ENCODE data around the gene LENG1.
A peak's percentile ranks its signal among the peaks of the same experiment; 100 is the strongest.
"Not testable (repeated sequence)": the region's sequence is repeated elsewhere in the genome, so short reads cannot be mapped to it uniquely, and the experiment has no call there.

LENG1 gene

DNA sequence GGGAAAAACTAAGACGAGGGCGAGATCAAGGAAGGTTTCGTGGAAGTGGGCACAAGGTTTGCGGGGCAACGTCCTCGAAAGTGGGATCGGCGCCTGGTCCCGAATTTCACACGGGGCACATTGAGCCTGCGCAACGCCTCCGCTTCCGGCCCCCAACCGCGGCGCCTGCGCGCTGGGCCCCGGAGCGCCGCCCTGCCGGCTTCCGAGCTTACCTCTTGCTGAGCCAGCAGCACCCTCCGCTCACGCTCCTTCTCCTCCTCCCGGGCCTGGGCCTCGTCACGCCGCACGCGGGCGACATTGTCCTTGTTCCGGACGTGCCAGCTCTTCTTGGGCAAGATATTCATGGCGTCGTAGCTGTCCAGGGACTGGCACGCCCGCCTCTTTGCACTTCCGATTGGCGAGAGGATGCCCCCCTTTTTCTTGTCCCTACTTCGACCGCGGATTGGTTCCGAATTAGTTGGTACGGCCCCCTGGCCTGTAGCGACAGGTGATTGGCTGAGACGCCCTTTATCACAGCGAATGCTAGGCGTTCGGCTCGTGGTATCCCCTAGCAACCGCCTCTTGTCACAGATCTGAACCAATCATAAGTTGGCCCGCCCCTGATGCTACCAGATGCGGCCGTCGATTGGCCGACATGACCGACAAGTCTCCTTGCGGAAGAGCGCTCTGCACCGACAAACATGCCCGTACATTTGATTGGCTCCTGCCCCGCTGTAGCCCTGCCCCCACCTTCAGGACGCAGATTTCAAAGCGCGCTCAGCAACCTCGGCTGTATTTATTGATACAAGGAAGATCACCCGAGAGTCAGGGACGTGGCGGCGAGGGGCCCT lies at the start of gene LENG1:
LENG1 (minus strand) TSS at position 370 of the 830 bp plus-strand sequence; CDS start at position 344, 26 bp downstream.
- peaks cover 70% of the 10 kb centered on the region for H3K4me1 Mint-ChIP-seq
- H3K27ac Mint-ChIP-seq: peak within 1 kb of the TSS; percentile 99
- H3K36me3 Mint-ChIP-seq: peaks cover 2% of the 10 kb centered on the region
- H3K9me3 Mint-ChIP-seq: no peaks in the 10 kb centered on the region
- no peaks in the 10 kb centered on the region for H3K27me3 Mint-ChIP-seq
- peak within 1 kb of the TSS; percentile 94 for H3K4me3 Mint-ChIP-seq

DNA sequence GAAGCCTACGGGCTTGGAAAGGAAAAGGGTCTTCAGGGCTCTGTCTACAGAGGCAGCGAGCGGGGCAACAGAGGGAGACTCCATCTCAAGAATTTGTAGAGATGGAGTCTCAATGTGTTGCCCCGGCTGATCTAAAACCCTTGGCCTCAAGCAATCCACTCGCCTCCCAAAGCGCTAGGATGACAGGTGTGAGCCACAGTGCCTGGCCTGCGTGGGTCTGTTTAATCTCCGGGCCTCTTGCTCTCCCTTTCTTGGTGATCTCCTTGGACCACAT lies 49.2 kb upstream of the LENG1 start:
- peaks cover 25% of the 10 kb centered on the region for H3K36me3 Mint-ChIP-seq
- H3K4me3 Mint-ChIP-seq: peak overlapping the region; percentile 81
- H3K27ac Mint-ChIP-seq: peak overlapping the region; percentile 85
- no peaks in the 10 kb centered on the region for H3K9me3 Mint-ChIP-seq
- peaks cover 74% of the 10 kb centered on the region for H3K4me1 Mint-ChIP-seq
- no peaks in the 10 kb centered on the region for H3K27me3 Mint-ChIP-seq

- Mint-ChIP-seq H3K27ac (peak overlapping the region; percentile 85), H3K36me3 (peaks cover 27% of the 10 kb centered on the region), H3K4me3 (peak overlapping the region; percentile 81), H3K27me3 (no peaks in the 10 kb centered on the region), H3K9me3 (no peaks in the 10 kb centered on the region), H3K4me1 (peaks cover 80% of the 10 kb centered on the region)
These were observed 48.7 kb upstream of the LENG1 start for GRCh38 chr19:54207983-54208783.

DNA sequence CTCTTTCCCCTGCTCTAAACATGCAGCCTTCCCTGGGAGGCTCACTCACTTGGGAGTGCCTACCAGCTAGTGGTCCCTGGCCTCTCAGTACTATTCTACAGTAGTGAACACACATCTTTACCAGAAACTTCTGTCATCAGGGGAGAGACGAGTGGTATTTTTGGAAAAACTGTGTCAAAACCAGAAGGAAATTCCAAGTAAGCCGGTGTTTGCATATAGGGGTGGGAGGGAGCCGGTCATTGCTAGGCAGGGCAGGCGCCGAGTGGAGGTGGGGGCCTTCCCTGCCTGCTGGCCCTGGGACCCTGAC lies 48.1 kb upstream of the LENG1 start:
- peak overlapping the region; percentile 81 for H3K4me3 Mint-ChIP-seq
- H3K4me1 Mint-ChIP-seq: peaks cover 85% of the 10 kb centered on the region
- peak overlapping the region; percentile 85 for H3K27ac Mint-ChIP-seq
- H3K9me3 Mint-ChIP-seq: no peaks in the 10 kb centered on the region
- no peaks in the 10 kb centered on the region for H3K27me3 Mint-ChIP-seq
- peaks cover 32% of the 10 kb centered on the region for H3K36me3 Mint-ChIP-seq

- H3K4me3 Mint-ChIP-seq: peak overlapping the region; percentile 81
- peak overlapping the region; percentile 85 for H3K27ac Mint-ChIP-seq
- H3K4me1 Mint-ChIP-seq: peaks cover 90% of the 10 kb centered on the region
- not testable (repeated sequence) for H3K9me3 Mint-ChIP-seq, H3K27me3 Mint-ChIP-seq
- H3K36me3 Mint-ChIP-seq: peaks cover 36% of the 10 kb centered on the region
These were observed 47.7 kb upstream of the LENG1 start for GRCh38 chr19:54207193-54207592.

DNA sequence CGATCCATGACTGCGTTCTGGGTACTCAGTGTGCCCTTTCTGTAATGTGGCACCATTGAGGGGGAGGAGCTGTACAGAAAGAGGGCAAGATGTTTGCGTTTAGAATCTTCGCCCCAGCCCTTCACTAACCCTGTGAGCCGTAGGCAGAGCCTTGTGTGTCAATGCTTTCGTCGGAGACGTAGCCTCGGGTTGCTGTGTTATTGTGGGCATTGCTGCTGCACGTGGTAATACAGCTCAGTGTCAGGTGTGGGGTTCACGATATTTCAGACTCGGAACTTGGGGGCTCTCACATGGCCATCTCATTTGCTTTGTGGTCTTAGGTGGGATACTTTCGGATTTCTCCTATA lies 47.3 kb upstream of the LENG1 start:
- Mint-ChIP-seq H3K36me3 (peaks cover 39% of the 10 kb centered on the region), H3K9me3 (no peaks in the 10 kb centered on the region), H3K27me3 (no peaks in the 10 kb centered on the region), H3K4me1 (peaks cover 91% of the 10 kb centered on the region), H3K4me3 (peak overlapping the region; percentile 81), H3K27ac (peak overlapping the region; percentile 85)

- Mint-ChIP-seq H3K27ac (no peak overlapping the region), H3K4me3 (peak overlapping the region; percentile 95), H3K9me3 (no peaks in the 10 kb centered on the region), H3K27me3 (no peaks in the 10 kb centered on the region), H3K4me1 (peaks cover 90% of the 10 kb centered on the region), H3K36me3 (peaks cover 43% of the 10 kb centered on the region)
These were observed 46.7 kb upstream of the LENG1 start for GRCh38 chr19:54206030-54206830.

DNA sequence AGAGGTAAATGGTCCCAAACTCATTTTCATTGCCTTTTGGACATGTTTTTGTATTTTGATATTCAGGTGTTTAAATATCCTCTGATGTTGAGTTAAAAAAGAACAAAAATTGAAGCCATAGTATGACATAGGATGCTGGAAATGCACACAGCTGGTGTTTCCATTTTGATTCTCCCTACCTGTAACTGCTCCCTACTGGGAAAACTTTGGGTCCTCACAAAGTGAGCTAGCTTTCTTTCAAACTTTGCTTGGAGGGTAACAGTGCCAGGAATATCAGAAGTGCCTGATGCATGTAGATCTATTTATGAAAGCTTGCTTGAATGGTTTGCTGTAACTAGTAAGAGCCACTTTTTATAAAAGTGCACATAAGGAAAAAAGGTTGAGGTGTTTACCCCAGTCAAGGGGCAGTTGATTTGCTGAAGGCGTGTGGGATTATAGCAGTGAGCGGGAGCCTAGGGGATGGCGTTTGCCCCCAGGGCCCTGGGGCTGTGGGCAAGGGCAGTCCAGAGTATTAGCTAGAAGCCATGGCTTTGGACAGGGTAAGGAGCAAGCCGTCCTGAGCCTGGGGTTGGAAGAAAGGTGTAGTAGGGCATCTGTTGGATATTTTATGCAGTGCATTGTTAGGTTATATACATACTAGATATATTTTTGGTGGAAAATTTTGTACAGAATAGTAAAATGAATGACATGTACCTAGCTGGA lies 45.4 kb upstream of the LENG1 start:
- Mint-ChIP-seq H3K4me1 (peaks cover 77% of the 10 kb centered on the region), H3K27me3 (no peaks in the 10 kb centered on the region), H3K9me3 (no peaks in the 10 kb centered on the region), H3K4me3 (peak overlapping the region; percentile 95), H3K27ac (peak overlapping the region; percentile 48), H3K36me3 (peaks cover 45% of the 10 kb centered on the region)

GRCh38 chr19:54203151-54203611 lies 43.7 kb upstream of the LENG1 start:
- no peaks in the 10 kb centered on the region for H3K9me3 Mint-ChIP-seq
- H3K27me3 Mint-ChIP-seq: no peaks in the 10 kb centered on the region
- H3K4me1 Mint-ChIP-seq: peaks cover 70% of the 10 kb centered on the region
- H3K4me3 Mint-ChIP-seq: peak overlapping the region; percentile 95
- peak overlapping the region; percentile 55 for H3K27ac Mint-ChIP-seq
- H3K36me3 Mint-ChIP-seq: peaks cover 42% of the 10 kb centered on the region

DNA sequence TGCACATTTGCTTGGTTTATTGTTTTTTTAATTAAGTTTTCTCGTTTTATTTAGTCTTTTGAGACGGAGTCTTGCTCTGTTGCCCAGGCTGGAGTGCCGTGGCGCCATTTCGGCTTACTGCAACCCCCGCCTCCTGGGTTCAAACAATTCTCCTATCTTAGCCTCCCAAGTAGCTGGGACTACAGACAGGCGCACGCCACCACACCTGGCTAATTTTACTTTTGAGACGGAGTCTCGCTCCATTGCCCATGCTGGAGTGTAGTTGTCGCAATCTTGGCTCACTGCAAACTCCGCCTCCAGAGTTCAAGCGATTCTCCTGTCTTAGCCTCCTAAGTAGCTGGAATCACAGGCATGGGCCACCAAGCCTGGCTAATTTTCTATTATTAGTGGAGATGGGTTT lies 42.5 kb upstream of the LENG1 start:
- Mint-ChIP-seq H3K9me3 (no peaks in the 10 kb centered on the region), H3K27ac (peak overlapping the region; percentile 65), H3K4me3 (peak overlapping the region; percentile 95), H3K27me3 (no peaks in the 10 kb centered on the region), H3K36me3 (peaks cover 37% of the 10 kb centered on the region), H3K4me1 (peaks cover 58% of the 10 kb centered on the region)

DNA sequence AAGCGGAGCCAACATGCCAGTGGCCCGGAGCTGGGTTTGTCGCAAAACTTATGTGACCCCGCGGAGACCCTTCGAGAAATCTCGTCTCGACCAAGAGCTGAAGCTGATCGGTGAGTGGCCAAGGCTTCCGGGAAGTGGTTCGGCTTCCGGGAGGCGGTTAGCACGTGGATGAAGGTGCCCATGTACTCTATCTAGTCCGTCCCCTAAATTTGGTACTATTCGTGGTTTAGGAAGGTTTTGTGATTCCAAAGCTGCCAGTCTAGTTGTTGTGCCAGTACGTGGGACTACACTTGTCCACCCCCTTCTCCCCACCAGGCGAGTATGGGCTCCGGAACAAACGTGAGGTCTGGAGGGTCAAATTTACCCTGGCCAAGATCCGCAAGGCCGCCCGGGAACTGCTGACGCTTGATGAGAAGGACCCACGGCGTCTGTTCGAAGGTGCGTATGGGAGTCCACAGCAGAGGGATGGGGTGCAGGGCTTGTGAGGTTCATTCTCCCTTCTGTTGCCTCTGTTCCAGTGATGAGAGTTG lies 41.7 kb upstream of the LENG1 start:
- Mint-ChIP-seq H3K36me3 (peaks cover 32% of the 10 kb centered on the region), H3K27ac (peak overlapping the region; percentile 100), H3K27me3 (no peaks in the 10 kb centered on the region), H3K4me1 (peaks cover 51% of the 10 kb centered on the region), H3K4me3 (peak overlapping the region; percentile 95), H3K9me3 (no peaks in the 10 kb centered on the region)

DNA sequence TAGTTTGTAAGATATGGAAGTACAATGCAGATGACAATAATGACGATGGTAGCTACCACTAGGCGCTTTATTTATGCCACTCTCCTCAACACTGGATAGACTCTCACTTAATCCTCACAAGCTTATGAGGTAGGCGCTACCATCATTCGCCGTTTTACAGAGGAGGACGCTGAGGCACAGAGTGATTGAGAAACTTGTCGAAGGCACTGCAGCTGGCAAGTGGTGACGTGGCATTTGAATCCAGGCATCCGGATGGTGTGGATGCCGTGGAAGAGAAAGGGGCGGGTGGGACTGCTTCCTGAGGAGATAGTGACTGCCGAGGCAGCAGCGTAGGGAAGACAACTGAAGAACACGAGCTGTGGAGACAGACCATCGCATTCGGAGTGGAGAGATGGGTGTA lies 39.9 kb upstream of the LENG1 start:
- H3K27ac Mint-ChIP-seq: peak overlapping the region; percentile 67
- H3K4me1 Mint-ChIP-seq: peaks cover 32% of the 10 kb centered on the region
- no peaks in the 10 kb centered on the region for H3K9me3 Mint-ChIP-seq
- H3K36me3 Mint-ChIP-seq: peaks cover 30% of the 10 kb centered on the region
- H3K4me3 Mint-ChIP-seq: peak overlapping the region; percentile 80
- no peaks in the 10 kb centered on the region for H3K27me3 Mint-ChIP-seq

DNA sequence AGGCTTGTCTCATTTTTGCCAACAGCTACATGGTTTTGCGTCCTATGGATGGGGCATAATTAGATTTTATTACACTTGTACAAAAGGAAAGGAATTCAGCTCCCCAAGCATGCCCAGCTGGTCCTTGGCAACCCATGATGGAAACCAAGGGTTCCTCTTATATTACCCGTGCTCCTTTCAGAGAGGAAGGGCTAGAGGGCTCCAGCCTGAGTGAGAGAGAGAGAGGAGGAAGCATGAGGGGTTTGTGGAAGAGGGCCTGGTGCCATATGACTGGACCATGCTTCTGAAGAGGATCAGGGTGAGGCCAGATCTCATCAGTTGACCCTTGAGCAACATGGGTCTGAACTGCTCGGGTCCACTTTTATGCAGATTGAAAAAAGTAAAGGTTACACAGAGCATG lies 37.6 kb upstream of the LENG1 start:
- Mint-ChIP-seq H3K4me1 (peaks cover 25% of the 10 kb centered on the region), H3K27ac (no peak overlapping the region), H3K36me3 (peaks cover 17% of the 10 kb centered on the region), H3K27me3 (no peaks in the 10 kb centered on the region), H3K9me3 (no peaks in the 10 kb centered on the region), H3K4me3 (no peak overlapping the region)

DNA sequence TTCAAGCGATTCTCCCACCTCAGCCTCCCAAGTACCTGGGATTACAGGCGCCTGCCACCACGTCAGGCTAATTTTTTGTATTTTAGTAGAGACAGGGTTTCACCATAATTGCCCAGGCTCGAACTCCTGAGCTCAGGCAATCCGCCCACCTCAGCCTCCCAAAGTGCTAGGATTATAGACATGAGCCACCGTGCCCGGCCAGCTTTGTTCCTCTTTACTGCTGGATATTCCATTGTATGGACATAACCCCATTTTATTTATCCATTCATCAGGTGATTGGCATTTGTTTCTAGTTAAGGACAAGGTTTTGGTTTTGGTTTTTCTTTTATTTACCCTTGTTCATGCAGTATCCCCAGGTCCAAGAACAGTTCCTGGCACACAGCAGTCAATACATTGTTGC lies 37.0 kb upstream of the LENG1 start:
- Mint-ChIP-seq H3K36me3 (peaks cover 11% of the 10 kb centered on the region), H3K4me3 (no peak overlapping the region), H3K4me1 (peaks cover 31% of the 10 kb centered on the region), H3K27ac (no peak overlapping the region), H3K9me3 (no peaks in the 10 kb centered on the region), H3K27me3 (no peaks in the 10 kb centered on the region)

GRCh38 chr19:54194463-54194862 lies 34.9 kb upstream of the LENG1 start:
- H3K36me3 Mint-ChIP-seq, H3K27ac Mint-ChIP-seq, H3K27me3 Mint-ChIP-seq, H3K4me3 Mint-ChIP-seq, H3K9me3 Mint-ChIP-seq: not testable (repeated sequence)
- peaks cover 34% of the 10 kb centered on the region for H3K4me1 Mint-ChIP-seq
